Choroid plexus epithelial cell (primary cell): ENCODE results near the gene ZNF311.
A peak's percentile ranks its signal among the peaks of the same experiment; 100 is the strongest.
"Not testable (repeated sequence)": the region's sequence is repeated elsewhere in the genome, so short reads cannot be mapped to it uniquely, and the experiment has no call there.

Experiments used
- DNase-seq: peaks from one replicate; pipeline ENCODE4 v3.0.0-alpha.2; 2010; ENCODE audit warnings: low read depth
- H3K4me3 ChIP-seq: 2 replicates; pipeline ENCODE4 v1.5.1; 2011; ENCODE audit warnings: low read depth, mild to moderate bottlenecking, control low read depth, low read length, moderate library complexity
- CTCF ChIP-seq: conservative IDR thresholded peaks from 2 replicates; pipeline ENCODE4 v1.5.1; 2011; ENCODE audit warnings: low read depth, mild to moderate bottlenecking, control low read depth, inconsistent platforms, low read length, moderate library complexity

The ZNF311 gene

GRCh38 chr6:28969129-28969528 lies 36.0 kb downstream of the ZNF311 start:
- DNase-seq, result no peak
- peak; percentile 18 for TF ChIP-seq CTCF
- H3K4me3 ChIP-seq, result no peak overlapping the region

GRCh38 chr6:28968476-28968875 lies 36.6 kb downstream of the ZNF311 start:
- no peak for TF ChIP-seq CTCF
- no peak overlapping the region for H3K4me3 ChIP-seq
- DNase-seq, result no peak

- DNase-seq, result no peak
- H3K4me3 ChIP-seq, result no peak overlapping the region
Observed at GRCh38 chr6:28965706-28966105, 39.4 kb downstream of the ZNF311 start.

GRCh38 chr6:28960846-28961500 lies 44.1 kb downstream of the ZNF311 start:
- no peak for TF ChIP-seq CTCF
- DNase-seq, result no peak
- H3K4me3 ChIP-seq, result no peak overlapping the region

More at GRCh38 chr6:28965706-28966105, 39.4 kb downstream of the ZNF311 start:
- no peak for TF ChIP-seq CTCF

GRCh38 chr6:28958561-28959243 lies 46.4 kb downstream of the ZNF311 start:
- not testable (repeated sequence) for DNase-seq, H3K4me3 ChIP-seq

GRCh38 chr6:28957795-28958314 lies 47.3 kb downstream of the ZNF311 start:
- H3K4me3 ChIP-seq, DNase-seq: not testable (repeated sequence)

GRCh38 chr6:28956331-28956730 lies 48.8 kb downstream of the ZNF311 start:
- no peak for DNase-seq
- no peak for TF ChIP-seq CTCF
- no peak overlapping the region for H3K4me3 ChIP-seq

- DNase-seq, result no peak
- peak overlapping the region; percentile 62 for H3K4me3 ChIP-seq
- no peak for TF ChIP-seq CTCF
Observed at GRCh38 chr6:28953585-28954258, 51.4 kb downstream of the ZNF311 start.
